OCI-LY7 (cell line): Measurements from ENCODE around the gene GSK3B. TPM values are rescaled to one million over a fixed set of nuclear protein-coding genes. Genes with fewer than 3 reads are reported as not detected.

Experiments
- BruUV-seq: library from RNA; stranded (reverse); fragments of 400-500 nt; replicated peaks from 2 replicates; lab custom pipeline; 2021; lab: Mats Ljungman, UMichigan
- CTCF ChIA-PET: fragments of 300-600 bp; sonication (Branson Sonifier 250); formaldehyde crosslinking; loops from one replicate; lab custom pipeline; 2022; ENCODE audit warnings: antibody characterized with exemption; ENCODE audit not compliant: unreplicated experiment; lab: Charles Lee
- POLR2A ChIA-PET: fragments of 300-600 bp; sonication (Branson Sonifier 250); formaldehyde crosslinking; loops from one replicate; lab custom pipeline; 2022; ENCODE audit warnings: antibody characterized with exemption; lab: Charles Lee
- DNase-seq: peaks from one replicate; pipeline ENCODE4 v3.0.0-alpha.2; 2015; ENCODE audit warnings: low spot score
- H2AFZ ChIP-seq: fragments of 200-600 bp; sonication (generic), shearing (Covaris generic); 2 replicates; pipeline ENCODE4 v1.6.1; 2014; ENCODE audit warnings: mild to moderate bottlenecking, antibody characterized with exemption, low read length, moderate library complexity
- H3K27ac ChIP-seq: fragments of 200-600 bp; sonication (generic); 2 replicates; pipeline ENCODE4 v1.5.1; 2014; ENCODE audit warnings: mixed run types, low read depth, mild to moderate bottlenecking, moderate library complexity, low read length, inconsistent platforms; ENCODE audit not compliant: poor library complexity, severe bottlenecking
- H3K36me3 ChIP-seq: fragments of 200-600 bp; sonication (generic); 2 replicates; pipeline ENCODE4 v1.6.1; 2014; ENCODE audit warnings: mild to moderate bottlenecking, antibody characterized with exemption, low read length, moderate library complexity, mixed read lengths; ENCODE audit not compliant: insufficient read depth
- H3K4me1 ChIP-seq: fragments of 200-600 bp; sonication (generic); 2 replicates; pipeline ENCODE4 v1.5.1; 2014; ENCODE audit warnings: mild to moderate bottlenecking, low read length; ENCODE audit not compliant: insufficient read depth, poor library complexity, severe bottlenecking
- H3K4me2 ChIP-seq: fragments of 200-600 bp; sonication (generic); 2 replicates; pipeline ENCODE4 v1.6.1; 2014; ENCODE audit warnings: mild to moderate bottlenecking, low read length
- H3K4me3 ChIP-seq: fragments of 200-600 bp; sonication (generic); 2 replicates; pipeline ENCODE4 v1.5.1; 2014; ENCODE audit warnings: mild to moderate bottlenecking, low read depth, low read length; ENCODE audit not compliant: poor library complexity, severe bottlenecking
- H3K79me2 ChIP-seq: fragments of 200-600 bp; sonication (generic); 2 replicates; pipeline ENCODE4 v1.6.1; 2016; ENCODE audit warnings: low read depth, mild to moderate bottlenecking, low read length, moderate library complexity, mixed read lengths; ENCODE audit not compliant: insufficient read depth
- H3K9me2 ChIP-seq: fragments of 200-600 bp; sonication (generic); 2 replicates; pipeline ENCODE4 v1.6.1; 2016; ENCODE audit warnings: mild to moderate bottlenecking, low read length, mixed read lengths; ENCODE audit not compliant: insufficient read depth
- H3K9me3 ChIP-seq: fragments of 200-600 bp; sonication (generic); 2 replicates; pipeline ENCODE4 v1.6.1; 2014; ENCODE audit warnings: mild to moderate bottlenecking, mixed run types, low read length, mixed read lengths
- H4K20me1 ChIP-seq: fragments of 200-600 bp; sonication (generic); 2 replicates; pipeline ENCODE4 v1.6.1; 2014; ENCODE audit warnings: mild to moderate bottlenecking, antibody characterized with exemption, low read length, moderate library complexity, mixed read lengths; ENCODE audit not compliant: insufficient read depth
- CTCF ChIP-seq: fragments of 200-600 bp; sonication (generic); conservative IDR thresholded peaks from 2 replicates; pipeline ENCODE4 v1.5.1; 2014; ENCODE audit warnings: mild to moderate bottlenecking, antibody characterized with exemption, low read length, moderate library complexity, mixed read lengths
- EZH2phosphoT487 ChIP-seq: fragments of 200-600 bp; sonication (generic); IDR thresholded peaks from 2 replicates; pipeline ENCODE4 v1.6.1; 2018; ENCODE audit warnings: low read depth, borderline replicate concordance, mild to moderate bottlenecking, mixed run types, antibody characterized with exemption, low read length, moderate library complexity, mixed read lengths
- intact Hi-C: fragments of 100-400 bp; cut with micrococcal nuclease; formaldehyde crosslinking; loops from one replicate; pipeline ENCODE4 v1.10.0; 2022; ENCODE audit not compliant: unreplicated experiment
- total RNA-seq, 2 experiments: library from RNA; depleted of rRNA in 1 of 2; stranded (reverse); fragments of >200 nt in 1 of 2; shearing (Covaris generic) in 1 of 2; gene quantifications; 2 replicates each; pipeline ENCODE4 v1.2.3, GENCODE V29; 2014 to 2022

GSK3B gene
- total RNA-seq, 2 experiments from 2014 or later, result 26.6 to 40.9 TPM

DNA sequence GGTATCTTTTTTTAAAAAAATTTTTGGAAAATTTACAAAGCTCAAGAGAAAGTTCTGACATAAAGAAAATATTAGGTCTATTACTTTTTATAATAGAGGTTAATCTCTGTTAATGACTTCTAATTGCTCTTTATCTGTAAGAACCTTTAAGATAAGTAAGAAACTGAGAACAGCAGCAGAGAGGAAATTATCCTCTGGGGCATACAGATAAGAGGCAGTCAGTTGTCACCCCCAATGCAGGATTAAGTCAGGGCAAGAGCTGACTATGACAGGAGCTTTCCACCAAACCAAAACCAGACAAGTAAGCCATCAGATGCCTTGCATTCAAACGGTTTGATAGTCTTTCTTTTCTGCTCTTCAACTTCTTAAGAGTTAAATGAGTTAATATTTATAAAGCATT lies 149.0 kb downstream of the GSK3B start:
- H3K27ac ChIP-seq, result no peak overlapping the region
- no peak overlapping the region for H2AFZ ChIP-seq
- DNase-seq, result no peak
- no peaks in the 10 kb centered on the region for H4K20me1 ChIP-seq
- no peak for TF ChIP-seq CTCF
- TF ChIP-seq EZH2phosphoT487, result no peak
- no peaks in the 10 kb centered on the region for H3K9me3 ChIP-seq
- POLR2A ChIA-PET, result interaction anchor here (1.0 to 1.4 kb wide), 2 partner anchors 11 to 35 kb away, joined by 3 to 4 read pairs; no protein-coding TSS in a partner anchor
- H3K4me1 ChIP-seq, result no peaks in the 10 kb centered on the region
- H3K4me3 ChIP-seq, result no peak overlapping the region
- CTCF ChIA-PET, result no interaction called here
- intact Hi-C loops, result no loop called here
- no peaks in the 10 kb centered on the region for H3K9me2 ChIP-seq
- H3K4me2 ChIP-seq, result no peak overlapping the region
- no peaks in the 10 kb centered on the region for H3K36me3 ChIP-seq
- no TSS peak for BruUV-seq
- H3K79me2 ChIP-seq, result no peaks in the 10 kb centered on the region

GRCh38 chr3:119944091-119944490 lies 150.2 kb downstream of the GSK3B start:
- no peak overlapping the region for H3K4me2 ChIP-seq
- H3K27ac ChIP-seq, result no peak overlapping the region
- no peak for DNase-seq
- no TSS peak for BruUV-seq
- ChIA-PET CTCF (no interaction called here), POLR2A (no interaction called here)
- no peak overlapping the region for H2AFZ ChIP-seq
- H3K4me3 ChIP-seq, result no peak overlapping the region
- intact Hi-C loops, result no loop called here
- no peaks in the 10 kb centered on the region for H3K9me3 ChIP-seq
- H4K20me1 ChIP-seq, result no peaks in the 10 kb centered on the region
- no peaks in the 10 kb centered on the region for H3K79me2 ChIP-seq
- no peak for TF ChIP-seq CTCF
- no peaks in the 10 kb centered on the region for H3K36me3 ChIP-seq
- H3K9me2 ChIP-seq, result no peaks in the 10 kb centered on the region
- no peaks in the 10 kb centered on the region for H3K4me1 ChIP-seq

GRCh38 chr3:119939077-119939476 lies 155.2 kb downstream of the GSK3B start:
- no TSS peak for BruUV-seq
- Histone ChIP-seq H3K9me3 (no peaks in the 10 kb centered on the region), H3K36me3 (no peaks in the 10 kb centered on the region), H2AFZ (no peak overlapping the region), H3K4me3 (no peak overlapping the region), H3K9me2 (no peaks in the 10 kb centered on the region), H3K4me1 (no peaks in the 10 kb centered on the region), H4K20me1 (no peaks in the 10 kb centered on the region), H3K79me2 (peaks cover 15% of the 10 kb centered on the region; the same call in 1 of the 2 replicates), H3K27ac (no peak overlapping the region), H3K4me2 (no peak overlapping the region)
- no peak for DNase-seq
- TF ChIP-seq CTCF, result no peak
- no peak for TF ChIP-seq EZH2phosphoT487
- POLR2A ChIA-PET, result interaction anchor here (1.0 kb wide), 1 partner anchor 9 kb away, joined by 5 read pairs; no protein-coding TSS in a partner anchor
- CTCF ChIA-PET, result no interaction called here
- intact Hi-C loops, result no loop called here
